GM21723 (cell line): ENCODE data around the gene GTF2H3.

Experiments
- ATAC-seq: cut with Tn5 transposase; IDR thresholded peaks from one replicate; pipeline ENCODE4 v1.9.1; 2021; ENCODE audit warnings: mild to moderate bottlenecking, moderate library complexity; ENCODE audit not compliant: unreplicated experiment

GTF2H3 gene

GRCh38 chr12:123707466-123707865, 73.8 kb downstream of the GTF2H3 start:
- ATAC-seq: no peak
